8988T (cell line): Measurements from ENCODE around the gene SOX6.

Experiments used
- DNase-seq: peaks from one replicate; pipeline ENCODE4 v3.0.0; 2011

The SOX6 gene

GRCh38 chr11:15920856-15921629 is 435.3 kb downstream of the SOX6 start:
- no peak for DNase-seq

- no peak for DNase-seq
Measured at GRCh38 chr11:15918674-15919073, 437.7 kb downstream of the SOX6 start.

- DNase-seq = no peak
Measured at GRCh38 chr11:15918212-15918611, 438.1 kb downstream of the SOX6 start.
